Measurements from ENCODE around the gene BEGAIN. TPM values are rescaled to one million over a fixed set of nuclear protein-coding genes. Genes with fewer than 3 reads are reported as not detected.

Gene BEGAIN
- total and polyA plus RNA-seq, 8 donors = 0.31 to 1.1 (median 0.83) TPM; not detected in 4

DNA sequence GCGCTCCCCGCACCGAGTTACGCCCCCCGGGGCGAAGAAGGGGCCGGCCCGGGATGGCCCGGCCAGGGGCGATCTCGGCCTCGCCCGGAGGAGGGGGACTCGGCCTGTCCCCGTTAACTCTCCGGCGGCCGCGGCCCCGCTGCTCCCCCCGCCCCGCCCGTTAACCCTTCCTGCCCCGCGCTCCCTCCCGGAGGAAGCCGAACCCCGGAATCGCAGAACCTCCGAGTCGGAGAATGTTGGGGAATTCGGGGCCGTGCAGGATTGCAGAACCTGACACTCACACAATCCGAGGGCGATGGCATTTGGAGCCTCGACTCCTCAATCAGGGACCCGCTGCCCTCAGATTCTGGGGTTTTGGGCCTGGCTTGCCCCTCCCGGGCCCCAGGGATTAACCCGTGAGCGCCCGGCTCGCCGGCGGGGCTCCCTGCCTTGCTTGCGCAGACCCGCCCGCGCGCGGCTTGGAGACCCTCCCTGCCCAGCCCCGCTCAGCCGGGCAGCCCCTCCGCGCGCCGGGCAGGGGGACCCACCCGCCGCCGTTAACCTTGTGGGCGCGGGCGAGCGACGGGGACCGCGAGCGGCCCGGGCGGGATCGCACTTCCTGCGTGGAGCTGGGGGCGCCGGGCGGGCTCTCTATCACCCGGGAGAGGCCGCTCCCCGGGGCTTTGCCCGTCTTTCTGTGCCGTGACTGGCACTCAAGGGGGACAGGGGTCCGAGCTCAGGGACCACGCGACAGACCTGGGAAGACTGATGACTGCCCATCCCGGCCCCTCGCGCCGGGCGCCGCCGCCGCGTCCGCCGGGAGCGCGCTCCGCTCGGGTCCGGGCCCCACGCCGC lies 18.8 kb downstream of the BEGAIN start:
- Histone ChIP-seq H3K36me3 (no peaks in the 10 kb centered on the region), H3K4me1 (peaks cover 18 to 31% (median 29%) of the 10 kb centered on the region in 4 donors), H3K27me3 (peaks cover 0 to 93% (median 68%) of the 10 kb centered on the region in 3 donors), H3K9me3 (no peaks in the 10 kb centered on the region), H3K4me3 (peak overlapping the region; percentile 37 to 69 (median 50)), H3K27ac (no peak overlapping the region)
- no peak for DNase-seq
- intact Hi-C loops (cut with DNase I; ENCODE audit: low total_unique reads) = no loop called here
- 1 to 14% (median 2%) methylated on average over 15 to 100 of the region's 100 CpGs for WGBS, 5 donors
- TF ChIP-seq, protein P1, sequence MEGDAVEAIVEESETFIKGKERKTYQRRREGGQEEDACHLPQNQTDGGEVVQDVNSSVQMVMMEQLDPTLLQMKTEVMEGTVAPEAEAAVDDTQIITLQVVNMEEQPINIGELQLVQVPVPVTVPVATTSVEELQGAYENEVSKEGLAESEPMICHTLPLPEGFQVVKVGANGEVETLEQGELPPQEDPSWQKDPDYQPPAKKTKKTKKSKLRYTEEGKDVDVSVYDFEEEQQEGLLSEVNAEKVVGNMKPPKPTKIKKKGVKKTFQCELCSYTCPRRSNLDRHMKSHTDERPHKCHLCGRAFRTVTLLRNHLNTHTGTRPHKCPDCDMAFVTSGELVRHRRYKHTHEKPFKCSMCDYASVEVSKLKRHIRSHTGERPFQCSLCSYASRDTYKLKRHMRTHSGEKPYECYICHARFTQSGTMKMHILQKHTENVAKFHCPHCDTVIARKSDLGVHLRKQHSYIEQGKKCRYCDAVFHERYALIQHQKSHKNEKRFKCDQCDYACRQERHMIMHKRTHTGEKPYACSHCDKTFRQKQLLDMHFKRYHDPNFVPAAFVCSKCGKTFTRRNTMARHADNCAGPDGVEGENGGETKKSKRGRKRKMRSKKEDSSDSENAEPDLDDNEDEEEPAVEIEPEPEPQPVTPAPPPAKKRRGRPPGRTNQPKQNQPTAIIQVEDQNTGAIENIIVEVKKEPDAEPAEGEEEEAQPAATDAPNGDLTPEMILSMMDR (IDR thresholded peaks at IDR 0.05) = no peak
- TF ChIP-seq POLR2AphosphoS5 (IDR thresholded peaks at IDR 0.05) (no peak), EP300 (IDR thresholded peaks at IDR 0.05) (no peak), POLR2A (IDR thresholded peaks at IDR 0.05) (no peak)

DNA sequence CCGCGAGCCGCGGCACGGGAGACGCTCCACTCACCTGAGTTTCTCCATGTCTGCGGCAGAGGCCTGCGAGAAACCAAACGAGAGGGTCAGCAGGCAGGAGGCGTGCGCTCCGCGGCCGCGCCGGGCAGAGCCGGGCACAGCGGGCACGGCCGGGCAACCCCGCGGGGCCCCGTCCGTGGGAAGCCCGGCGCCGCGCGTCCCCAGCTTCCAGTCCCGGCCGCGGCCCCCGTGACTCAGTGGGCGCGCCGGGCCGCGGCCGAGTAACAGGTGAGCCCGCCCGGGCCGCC lies 19.4 kb downstream of the BEGAIN start:
- H3K36me3 ChIP-seq = no peaks in the 10 kb centered on the region
- TF ChIP-seq EP300 (IDR thresholded peaks at IDR 0.05) (no peak), POLR2AphosphoS5 (IDR thresholded peaks at IDR 0.05) (no peak), POLR2A (IDR thresholded peaks at IDR 0.05) (no peak)
- TF ChIP-seq, protein P1 (IDR thresholded peaks at IDR 0.05) = no peak
- H3K4me3 ChIP-seq = peak overlapping the region; percentile 37 to 69 (median 50)
- intact Hi-C loops (cut with DNase I; ENCODE audit: low total_unique reads) = no loop called here
- no peaks in the 10 kb centered on the region for H3K9me3 ChIP-seq
- no peak overlapping the region for H3K27ac ChIP-seq
- no peak for DNase-seq
- H3K4me1 ChIP-seq = peaks cover 18 to 31% (median 29%) of the 10 kb centered on the region in 4 donors
- peaks cover 0 to 89% (median 64%) of the 10 kb centered on the region in 3 donors for H3K27me3 ChIP-seq
- 0 to 1% (median 1%) methylated on average over 17 to 42 of the region's 42 CpGs; no CpG with 5 or more reads in 2 of the 5 donors for WGBS, 5 donors

DNA sequence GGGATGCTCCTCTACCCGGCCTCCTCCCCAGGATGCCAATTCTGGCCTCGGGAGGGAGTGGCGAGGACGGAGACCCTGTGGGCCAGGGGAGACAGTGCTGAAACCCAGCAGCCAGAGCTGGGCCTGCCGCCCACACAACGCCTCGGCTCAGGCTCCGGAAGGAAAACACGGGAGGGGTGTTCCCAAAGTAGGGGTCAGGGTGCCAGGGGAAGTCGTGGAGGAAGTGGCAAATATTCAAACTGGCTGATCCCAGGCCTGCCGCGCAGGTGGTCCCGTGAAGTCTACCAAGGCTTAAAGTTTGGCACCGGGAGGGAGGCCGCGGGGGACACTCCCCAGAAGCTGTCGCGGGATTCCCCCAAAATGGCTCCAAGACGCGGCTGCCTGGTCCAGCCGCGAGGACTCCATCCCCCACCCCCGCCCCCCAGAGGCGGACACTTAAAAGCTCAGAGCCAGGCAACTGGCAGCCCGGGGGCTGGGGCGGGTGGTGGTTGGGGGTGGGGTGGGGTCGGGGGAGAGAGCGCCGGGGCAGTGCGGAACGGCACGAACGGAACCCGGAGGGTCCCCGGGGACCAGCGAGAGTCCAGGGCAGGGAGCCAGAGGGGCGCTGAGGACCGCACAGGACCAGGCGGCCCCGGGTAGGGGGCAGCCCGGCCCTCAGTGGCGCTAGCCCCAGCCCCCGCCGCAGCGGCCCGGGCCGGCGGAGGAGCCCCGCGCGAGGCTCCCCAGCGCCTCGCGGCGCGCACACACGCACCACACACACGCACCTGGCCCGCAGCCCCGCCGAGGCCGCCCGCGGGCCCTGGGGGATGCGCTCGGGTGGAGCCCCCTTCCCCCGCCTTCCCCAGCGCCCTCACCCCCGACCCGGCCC lies 20.0 kb downstream of the BEGAIN start:
- Histone ChIP-seq H3K9me3 (no peaks in the 10 kb centered on the region), H3K4me1 (peaks cover 18 to 31% (median 29%) of the 10 kb centered on the region in 4 donors), H3K4me3 (peak overlapping the region; percentile 37 to 69 (median 50)), H3K36me3 (no peaks in the 10 kb centered on the region), H3K27me3 (peaks cover 0 to 83% (median 58%) of the 10 kb centered on the region in 3 donors), H3K27ac (no peak overlapping the region)
- intact Hi-C loops (cut with DNase I; ENCODE audit: low total_unique reads) = no loop called here
- TF ChIP-seq, protein P1 (IDR thresholded peaks at IDR 0.05) = no peak
- TF ChIP-seq POLR2AphosphoS5 (IDR thresholded peaks at IDR 0.05) (no peak), EP300 (IDR thresholded peaks at IDR 0.05) (no peak)
- 4 to 8% (median 6%) methylated on average over 35 to 68 of the region's 70 CpGs for WGBS, 5 donors
- peak in 1 of 2 donors; percentile 40 for DNase-seq

DNA sequence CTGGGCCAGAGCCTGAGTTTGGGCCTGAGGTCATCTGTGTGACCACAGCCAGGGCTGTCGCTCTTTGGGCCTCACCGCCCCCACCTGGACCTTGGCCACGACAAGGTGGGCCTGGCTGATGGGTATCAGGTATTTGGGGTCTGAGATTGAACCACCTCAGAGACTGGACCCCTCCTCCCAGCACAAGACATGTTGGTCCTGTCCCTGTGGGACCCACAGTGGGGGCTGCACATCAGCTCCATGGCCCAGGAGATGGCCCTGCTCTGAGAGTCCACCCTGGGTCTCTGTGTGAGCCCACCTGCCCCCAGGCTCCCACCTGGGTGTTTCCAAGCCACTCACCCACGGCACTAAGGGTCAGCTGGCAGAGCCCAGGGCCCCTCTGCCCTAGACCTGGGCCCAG lies 20.6 kb downstream of the BEGAIN start:
- TF ChIP-seq EP300 (IDR thresholded peaks at IDR 0.05) (no peak), POLR2A (IDR thresholded peaks at IDR 0.05) (no peak), POLR2AphosphoS5 (IDR thresholded peaks at IDR 0.05) (no peak)
- TF ChIP-seq, protein P1 (IDR thresholded peaks at IDR 0.05) = no peak
- no peak for DNase-seq
- Histone ChIP-seq H3K27ac (no peak overlapping the region), H3K4me1 (peaks cover 18 to 31% (median 29%) of the 10 kb centered on the region in 4 donors), H3K4me3 (peak overlapping the region in 2 of 4 donors; percentile 55 to 69), H3K36me3 (no peaks in the 10 kb centered on the region), H3K9me3 (no peaks in the 10 kb centered on the region), H3K27me3 (peaks cover 0 to 77% (median 51%) of the 10 kb centered on the region in 3 donors)
- intact Hi-C loops (cut with DNase I; ENCODE audit: low total_unique reads) = no loop called here
- 72 to 95% (median 77%) methylated on average over 3 to 4 of the region's 4 CpGs for WGBS, 5 donors
